Common myeloid progenitor, CD34-positive (primary cell): ENCODE data around the gene ALPI.
A peak's percentile ranks its signal among the peaks of the same experiment; 100 is the strongest.

Experiments
- CTCF ChIA-PET: fragments of 350-600 bp; sonication (Branson Sonifier 250); formaldehyde crosslinking; loops from one replicate; lab custom pipeline; 2021; ENCODE audit warnings: antibody characterized with exemption; lab: Charles Lee
- POLR2A ChIA-PET: fragments of 350-600 bp; sonication (Branson Sonifier 250); formaldehyde crosslinking; loops from one replicate; lab custom pipeline; 2021; ENCODE audit warnings: antibody characterized with exemption; lab: Charles Lee
- DNase-seq, 3 donors: peaks; one replicate each; pipeline versions ENCODE4 v3.0.0 to v3.0.0-alpha.2; 2013
- H3K27ac ChIP-seq, 2 experiments: 1 replicate in 1 of 2; 2 replicates in 1 of 2; pipeline ENCODE4 v1.7.0; 2013; ENCODE audit warnings: inconsistent platforms in 2 of 2, low read length in 2 of 2, mild to moderate bottlenecking in 2 of 2, low read depth in 1 of 2, moderate library complexity in 1 of 2; ENCODE audit not compliant: severe bottlenecking in 2 of 2, insufficient read depth in 1 of 2, poor library complexity in 1 of 2
- H3K27me3 ChIP-seq, 5 experiments: replicated peaks in 2 of 5; 1 replicate in 3 of 5; 2 replicates in 2 of 5; pipeline versions ENCODE4 v1.6.1 to v1.7.0; 2013; ENCODE audit warnings: low read length in 4 of 5, mild to moderate bottlenecking in 2 of 5, moderate library complexity in 2 of 5, inconsistent platforms in 1 of 5; ENCODE audit not compliant: insufficient read depth in 5 of 5, control insufficient read depth in 4 of 5
- H3K36me3 ChIP-seq, 4 experiments: 1 replicate in 2 of 4; 2 replicates in 2 of 4; pipeline versions ENCODE4 v1.6.1 to v1.7.0; 2013; ENCODE audit warnings: low read length in 3 of 4, control low read depth in 1 of 4, mild to moderate bottlenecking in 1 of 4; ENCODE audit not compliant: control insufficient read depth in 4 of 4, insufficient read depth in 4 of 4
- H3K4me1 ChIP-seq, 4 experiments: 1 replicate in 3 of 4; 2 replicates in 1 of 4; pipeline versions ENCODE4 v1.6.1 to v1.7.1; 2013; ENCODE audit warnings: low read length in 3 of 4, mild to moderate bottlenecking in 3 of 4, control low read depth in 1 of 4, inconsistent platforms in 1 of 4, moderate library complexity in 1 of 4; ENCODE audit not compliant: control insufficient read depth in 4 of 4, insufficient read depth in 4 of 4; ENCODE audit errors: control extremely low read depth in 1 of 4
- H3K4me3 ChIP-seq, 7 experiments: 1 replicate in 4 of 7; 2 replicates in 3 of 7; pipeline versions ENCODE4 v1.5.1 to v1.7.0; 2013; ENCODE audit warnings: mild to moderate bottlenecking in 7 of 7, low read length in 6 of 7, moderate library complexity in 6 of 7, inconsistent platforms in 2 of 7, low read depth in 2 of 7, control low read depth in 1 of 7; ENCODE audit not compliant: insufficient read depth in 4 of 7, control insufficient read depth in 1 of 7; ENCODE audit errors: extremely low read depth in 1 of 7
- H3K9me3 ChIP-seq, 5 experiments: 1 replicate in 4 of 5; 2 replicates in 1 of 5; pipeline versions ENCODE4 v1.6.1 to v1.7.1; 2013; ENCODE audit warnings: low read length in 4 of 5, mild to moderate bottlenecking in 2 of 5, inconsistent platforms in 1 of 5, low read depth in 1 of 5, moderate library complexity in 1 of 5; ENCODE audit not compliant: control insufficient read depth in 4 of 5, insufficient read depth in 2 of 5; ENCODE audit errors: control extremely low read depth in 1 of 5
- WGBS: methylation state at CpG from one replicate; pipeline ENCODE4 v1.1.5; 2013; ENCODE audit not compliant: insufficient coverage; 5-methylcytosine and 5-hydroxymethylcytosine counted together

ALPI gene

GRCh38 chr2:232418056-232418455 is 37.9 kb upstream of the ALPI start:
- peaks cover 0 to 15% (median 4%) of the 10 kb centered on the region in 5 experiments for H3K9me3 ChIP-seq
- H3K27ac ChIP-seq = no peak overlapping the region
- DNase-seq = no peak
- ChIA-PET POLR2A (no interaction called here), CTCF (interaction anchor here (1.7 kb wide), 1 partner anchor 21 kb away, joined by 4 read pairs; no protein-coding TSS in a partner anchor)
- H3K36me3 ChIP-seq = no peaks in the 10 kb centered on the region
- peak overlapping the region in 4 of 7 experiments; percentile 46 to 76 (median 72) for H3K4me3 ChIP-seq
- H3K27me3 ChIP-seq = peaks cover 0 to 42% (median 31%) of the 10 kb centered on the region in 5 experiments
- WGBS = 76% methylated on average over 4 of the region's 6 CpGs
- peaks cover 3 to 37% (median 32%) of the 10 kb centered on the region in 4 experiments for H3K4me1 ChIP-seq

GRCh38 chr2:232418466-232419244 is 37.3 kb upstream of the ALPI start:
- Histone ChIP-seq H3K4me3 (peak overlapping the region; percentile 16 to 76 (median 52)), H3K27ac (no peak overlapping the region), H3K36me3 (no peaks in the 10 kb centered on the region), H3K9me3 (peaks cover 0 to 15% (median 4%) of the 10 kb centered on the region in 5 experiments), H3K27me3 (peaks cover 0 to 42% (median 31%) of the 10 kb centered on the region in 5 experiments), H3K4me1 (peaks cover 0 to 31% (median 28%) of the 10 kb centered on the region in 4 experiments)
- CTCF ChIA-PET = interaction anchor here (1.0 to 2.1 kb wide), 4 partner anchors 16 to 21 kb away, joined by 3 to 9 read pairs (median 4); no protein-coding TSS in a partner anchor
- peak; percentile 77 to 89 (median 89) for DNase-seq
- WGBS = 3% methylated on average over 36 of the region's 49 CpGs
- POLR2A ChIA-PET = no interaction called here

DNA sequence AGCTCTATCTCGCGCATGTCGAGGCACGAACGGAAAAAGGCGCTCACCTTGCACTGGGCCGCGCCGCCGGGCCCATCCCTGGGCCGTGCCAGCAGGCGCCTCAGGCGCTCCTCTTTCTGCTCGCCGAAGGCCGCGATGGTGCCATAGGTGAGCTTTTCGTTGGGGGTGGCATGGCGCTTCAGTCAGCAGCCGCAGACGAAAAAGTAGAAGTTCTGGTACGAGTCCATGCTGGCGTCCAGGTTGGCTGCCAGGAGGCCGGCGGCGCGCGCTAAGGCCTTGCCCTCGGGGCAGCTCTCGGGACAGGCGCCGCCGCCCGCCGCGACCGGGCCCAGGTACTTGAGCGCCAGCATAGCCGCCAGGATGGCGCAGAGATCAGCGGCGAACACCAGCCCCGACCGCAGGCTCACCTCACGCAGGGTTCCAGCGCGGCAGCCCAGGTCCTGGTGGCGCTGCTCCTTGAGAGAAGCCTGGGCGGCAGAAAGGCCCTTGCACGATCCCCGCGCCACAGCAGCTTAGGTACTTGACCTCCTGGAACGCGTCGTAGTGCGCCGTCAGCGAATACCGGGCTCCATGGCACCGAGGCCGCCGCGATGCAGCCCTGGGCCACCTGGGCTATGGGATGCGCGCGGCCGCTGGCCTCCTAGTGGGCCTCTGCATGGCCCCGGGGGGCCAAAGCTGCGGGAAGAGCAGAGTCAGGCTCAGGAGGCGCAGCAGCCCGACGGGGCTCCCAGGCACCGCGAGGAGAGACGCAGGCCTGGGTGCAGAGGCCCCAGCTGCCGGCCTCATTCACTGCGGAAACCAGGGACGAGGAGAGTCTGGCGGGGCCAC is 36.5 kb upstream of the ALPI start:
- peak in 1 of 3 donors; percentile 58 for DNase-seq
- ChIA-PET POLR2A (no interaction called here), CTCF (interaction anchor here (1.0 to 2.1 kb wide), 3 partner anchors 15 to 20 kb away, joined by 3 to 9 read pairs (median 4); no protein-coding TSS in a partner anchor)
- WGBS = 10% methylated on average over 69 of the region's 79 CpGs
- H3K27me3 ChIP-seq = peaks cover 0 to 42% (median 31%) of the 10 kb centered on the region in 5 experiments
- peaks cover 0 to 15% (median 4%) of the 10 kb centered on the region in 5 experiments for H3K9me3 ChIP-seq
- peaks cover 0 to 31% (median 28%) of the 10 kb centered on the region in 4 experiments for H3K4me1 ChIP-seq
- H3K27ac ChIP-seq = no peak overlapping the region
- H3K36me3 ChIP-seq = no peaks in the 10 kb centered on the region
- H3K4me3 ChIP-seq = peak overlapping the region; percentile 8 to 76 (median 52)

DNA sequence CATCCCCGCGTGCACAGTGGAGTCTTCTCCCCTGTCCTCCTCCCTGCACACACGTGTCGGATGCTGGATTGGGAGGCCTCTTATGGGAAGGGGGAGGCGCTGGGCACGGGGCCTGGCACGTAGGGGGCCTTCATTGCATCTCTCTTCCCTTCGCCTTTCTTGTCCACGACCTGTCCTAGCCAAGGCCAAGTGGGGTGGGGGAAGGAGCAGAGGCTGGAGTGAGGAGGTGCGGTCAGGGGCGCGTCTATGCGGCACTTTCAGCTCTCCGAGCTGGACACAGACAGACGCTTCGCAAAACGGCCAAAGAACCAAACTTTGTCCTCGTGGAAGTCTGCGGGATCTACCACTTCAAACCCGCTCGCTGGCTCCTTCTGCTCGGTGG is 35.9 kb upstream of the ALPI start:
- Histone ChIP-seq H3K4me3 (peak overlapping the region in 6 of 7 experiments; percentile 29 to 76 (median 60)), H3K27ac (no peak overlapping the region), H3K27me3 (peaks cover 0 to 42% (median 31%) of the 10 kb centered on the region in 5 experiments), H3K36me3 (no peaks in the 10 kb centered on the region), H3K4me1 (peaks cover 0 to 31% (median 28%) of the 10 kb centered on the region in 4 experiments), H3K9me3 (peaks cover 0 to 15% (median 4%) of the 10 kb centered on the region in 5 experiments)
- 10% methylated on average over 18 of the region's 22 CpGs for WGBS
- DNase-seq = peak in 1 of 3 donors; percentile 22
- CTCF ChIA-PET = interaction anchor here (2.1 kb wide), 1 partner anchor 15 kb away, joined by 9 read pairs; no protein-coding TSS in a partner anchor
- POLR2A ChIA-PET = interaction anchor here (0.6 kb wide), 1 partner anchor 1580 kb away, joined by 3 read pairs; no protein-coding TSS in a partner anchor

GRCh38 chr2:232420463-232421188 is 35.3 kb upstream of the ALPI start:
- ChIA-PET POLR2A (interaction anchor here (0.6 kb wide), 1 partner anchor 1581 kb away, joined by 3 read pairs; no protein-coding TSS in a partner anchor), CTCF (interaction anchor here (0.8 to 2.1 kb wide), 6 partner anchors 13 to 80 kb away, joined by 3 to 9 read pairs (median 4); no protein-coding TSS in a partner anchor)
- Histone ChIP-seq H3K36me3 (no peaks in the 10 kb centered on the region), H3K4me1 (peaks cover 0 to 31% (median 28%) of the 10 kb centered on the region in 4 experiments), H3K9me3 (peaks cover 0 to 15% (median 4%) of the 10 kb centered on the region in 5 experiments), H3K27me3 (peaks cover 0 to 42% (median 29%) of the 10 kb centered on the region in 5 experiments), H3K27ac (no peak overlapping the region), H3K4me3 (peak overlapping the region; percentile 23 to 76 (median 50))
- under 1% methylated on average over 73 of the region's 79 CpGs for WGBS
- peak in 1 of 3 donors; percentile 60 for DNase-seq

DNA sequence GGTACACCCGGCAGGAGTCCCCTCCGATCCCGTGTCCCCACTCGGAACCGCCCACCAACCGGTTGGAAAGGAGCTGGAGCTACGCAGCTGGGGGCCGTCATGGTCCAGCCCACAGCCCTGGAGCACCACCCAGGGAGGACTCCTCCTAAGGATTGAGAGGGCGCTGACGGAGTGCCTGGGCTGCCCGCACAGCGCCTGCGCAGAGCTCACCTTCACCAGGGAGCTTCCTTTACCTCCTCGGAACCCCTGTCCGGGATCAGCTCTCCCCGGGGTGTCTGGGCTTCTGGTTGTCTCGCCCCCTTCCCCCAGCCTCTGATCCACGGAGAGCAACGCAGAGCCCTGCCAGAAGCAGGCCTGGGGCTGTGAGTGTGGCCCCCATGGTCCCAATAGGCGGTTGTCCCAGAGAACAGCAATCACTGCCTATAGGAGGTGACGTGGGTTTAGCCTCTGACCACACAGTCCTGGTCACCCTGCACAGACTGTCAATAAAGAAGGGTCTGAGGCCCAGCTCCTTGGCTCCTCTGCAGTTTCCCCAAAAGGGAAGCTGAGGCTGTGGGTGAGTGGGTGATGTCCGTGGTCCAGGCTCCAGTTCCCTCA is 34.7 kb upstream of the ALPI start:
- WGBS = 11% methylated on average over 21 of the region's 22 CpGs

More for the DNA sequence above, 34.7 kb upstream of the ALPI start:
- no peak overlapping the region for H3K27ac ChIP-seq
- H3K27me3 ChIP-seq = peaks cover 0 to 42% (median 29%) of the 10 kb centered on the region in 5 experiments
- no peaks in the 10 kb centered on the region for H3K36me3 ChIP-seq
- H3K9me3 ChIP-seq = peaks cover 0 to 15% (median 4%) of the 10 kb centered on the region in 5 experiments
- H3K4me1 ChIP-seq = peaks cover 0 to 31% (median 28%) of the 10 kb centered on the region in 4 experiments
- ChIA-PET POLR2A (no interaction called here), CTCF (interaction anchor here (0.8 to 1.5 kb wide), 5 partner anchors 13 to 80 kb away, joined by 3 to 7 read pairs (median 3); no protein-coding TSS in a partner anchor)
- peak; percentile 22 to 66 (median 59) for DNase-seq
- peak overlapping the region in 6 of 7 experiments; percentile 23 to 76 (median 60) for H3K4me3 ChIP-seq
